LNCAP (cell line): ENCODE data around the gene BLID.

Experiments
- CTCF ChIP-seq: fragments of 450-650 bp; IDR thresholded peaks from 2 replicates; pipeline ENCODE4 v1.5.1; 2017; ENCODE audit warnings: mild to moderate bottlenecking

BLID gene

GRCh38 chr11:122157653-122158161 lies 41.7 kb upstream of the BLID start:
- no peak for TF ChIP-seq CTCF

- TF ChIP-seq CTCF = no peak
Measured at GRCh38 chr11:122156940-122157382, 40.9 kb upstream of the BLID start.

GRCh38 chr11:122155765-122156527 lies 39.9 kb upstream of the BLID start:
- no peak for TF ChIP-seq CTCF

- TF ChIP-seq CTCF = no peak
Measured at GRCh38 chr11:122154994-122155393, 39.0 kb upstream of the BLID start.

GRCh38 chr11:122154227-122154626 lies 38.2 kb upstream of the BLID start:
- TF ChIP-seq CTCF = no peak

- no peak for TF ChIP-seq CTCF
Measured at GRCh38 chr11:122153746-122154145, 37.7 kb upstream of the BLID start.

GRCh38 chr11:122150216-122151124 lies 34.5 kb upstream of the BLID start:
- no peak for TF ChIP-seq CTCF
